GM12892 (cell line): ENCODE data around the gene LRCH1.

ENCODE experiments used
- POLR2A ChIP-seq: IDR thresholded peaks from 2 replicates; pipeline ENCODE4 v1.6.1; 2011; ENCODE audit warnings: low read depth, low read length, control low read depth
- POLR2AphosphoS5 ChIP-seq: IDR thresholded peaks from 2 replicates; pipeline ENCODE4 v1.6.1; 2011; ENCODE audit warnings: low read depth, low read length, control low read depth

GRCh38 chr13:46782691-46783090 is 229.7 kb downstream of the LRCH1 start:
- no peak for TF ChIP-seq POLR2AphosphoS5
- no peak for TF ChIP-seq POLR2A
